CD4-positive, alpha-beta T cell (primary cell): Measurements from ENCODE around the gene CTNND1. TPM values are rescaled to one million over a fixed set of nuclear protein-coding genes. Genes with fewer than 3 reads are reported as not detected.

Source experiments
- ATAC-seq: fragments of 200-7000 bp; cut with Tn5 transposase; one replicate; pipeline ENCODE4 v1.10.0; 2022; ENCODE audit warnings: mild to moderate bottlenecking; ENCODE audit not compliant: poor library complexity
- CTCF ChIA-PET: fragments of 350-600 bp; sonication (Branson Sonifier 250); formaldehyde crosslinking; loops from one replicate; lab custom pipeline; 2021; ENCODE audit warnings: antibody characterized with exemption, inconsistent platforms; lab: Charles Lee
- POLR2A ChIA-PET: fragments of 350-600 bp; sonication (Branson Sonifier 250); formaldehyde crosslinking; loops from one replicate; lab custom pipeline; 2021; ENCODE audit warnings: antibody characterized with exemption, inconsistent platforms; lab: Charles Lee
- DNase-seq, 14 experiments: peaks; one replicate each; pipeline ENCODE4 v3.0.0-alpha.2; 2013 to 2020; ENCODE audit warnings: mixed read lengths in 2 of 14
- H3K27ac ChIP-seq, 2 donors: one replicate each; pipeline versions ENCODE4 v1.5.1 to v1.7.0; 2013; ENCODE audit warnings: low read length in 2 of 2, low read depth in 1 of 2, mild to moderate bottlenecking in 1 of 2
- H3K27me3 ChIP-seq, 2 experiments: 1 replicate in 1 of 2; 2 replicates in 1 of 2; pipeline versions ENCODE4 v1.6.1 to v1.7.0; 2013; ENCODE audit warnings: low read length in 2 of 2, control low read depth in 1 of 2, mild to moderate bottlenecking in 1 of 2, moderate library complexity in 1 of 2; ENCODE audit not compliant: insufficient read depth in 2 of 2, control insufficient read depth in 1 of 2
- H3K36me3 ChIP-seq: one replicate; pipeline ENCODE4 v1.6.1; 2013; ENCODE audit warnings: low read length, control low read depth; ENCODE audit not compliant: insufficient read depth
- H3K4me1 ChIP-seq: one replicate; pipeline ENCODE4 v1.6.1; 2013; ENCODE audit warnings: low read length, control low read depth; ENCODE audit not compliant: insufficient read depth
- H3K4me3 ChIP-seq: one replicate; pipeline ENCODE4 v1.5.1; 2013; ENCODE audit warnings: mild to moderate bottlenecking, low read length, moderate library complexity
- H3K9me3 ChIP-seq, 2 experiments: 1 replicate in 1 of 2; 2 replicates in 1 of 2; pipeline versions ENCODE4 v1.6.1 to v1.7.0; 2013; ENCODE audit warnings: low read length in 2 of 2, mild to moderate bottlenecking in 2 of 2, control low read depth in 1 of 2, moderate library complexity in 1 of 2; ENCODE audit not compliant: control insufficient read depth in 1 of 2, insufficient read depth in 1 of 2
- H3K27ac Mint-ChIP-seq: one replicate; pipeline ENCODE4 v1.8.0; 2020; ENCODE audit warnings: mixed read lengths
- H3K27me3 Mint-ChIP-seq: one replicate; pipeline ENCODE4 v1.8.0; 2021; ENCODE audit warnings: mixed read lengths
- H3K36me3 Mint-ChIP-seq: one replicate; pipeline ENCODE4 v1.8.0; 2021; ENCODE audit warnings: low read depth, mixed read lengths
- H3K4me1 Mint-ChIP-seq: one replicate; pipeline ENCODE4 v1.8.0; 2021; ENCODE audit warnings: low read depth, mixed read lengths
- H3K4me3 Mint-ChIP-seq: one replicate; pipeline ENCODE4 v1.8.0; 2020; ENCODE audit warnings: mild to moderate bottlenecking, mixed read lengths
- H3K9me3 Mint-ChIP-seq: one replicate; pipeline ENCODE4 v1.8.0; 2020; ENCODE audit warnings: mixed read lengths
- CTCF ChIP-seq: fragments of 200-600 bp; IDR thresholded peaks from one replicate; pipeline ENCODE4 v1.8.0; 2022; ENCODE audit warnings: antibody characterized with exemption, mild to moderate bottlenecking
- intact Hi-C, 2 experiments: fragments of 100-400 bp; cut with DNase I in 1 of 2; cut with micrococcal nuclease in 1 of 2; formaldehyde crosslinking; loops; one replicate each; pipeline versions ENCODE4 v1.15.1 to v1.9.0; 2023 to 2025; cut with DNase I, micrococcal nuclease
- total RNA-seq, 174 experiments: library from RNA in 2 of 174; stranded (reverse) in 2 of 174; gene quantifications; one replicate each; pipeline ENCODE4 v1.2.3 and lab custom pipeline; 2021 to 2026

Gene CTNND1
- total RNA-seq, 2 experiments from 2014 or later, result 12.4 to 12.5 TPM

- Mint-ChIP-seq H3K4me1 (peaks cover 44% of the 10 kb centered on the region), H3K27me3 (no peaks in the 10 kb centered on the region), H3K4me3 (peak overlapping the region; percentile 46), H3K9me3 (no peaks in the 10 kb centered on the region), H3K36me3 (peaks cover 69% of the 10 kb centered on the region), H3K27ac (peak overlapping the region; percentile 80)
- no peak for DNase-seq
- Histone ChIP-seq H3K4me1 (peaks cover 31% of the 10 kb centered on the region), H3K9me3 (no peaks in the 10 kb centered on the region), H3K27ac (no peak overlapping the region), H3K27me3 (no peaks in the 10 kb centered on the region), H3K4me3 (no peak overlapping the region), H3K36me3 (peaks cover 43% of the 10 kb centered on the region)
- no peak for ATAC-seq
- POLR2A ChIA-PET, result interaction anchor here (1.3 to 2.0 kb wide), 3 partner anchors 19 to 410 kb away, joined by 3 to 6 read pairs (median 4); partner anchors contain the start of genes MED19, SSRP1 and TMX2
- CTCF ChIA-PET, result interaction anchor here (8.5 kb wide), 1 partner anchor 55 kb away, joined by 45 read pairs; no protein-coding TSS in a partner anchor
- TF ChIP-seq CTCF, result no peak
- intact Hi-C loops, result loop anchor here in 1 of 2 experiments (10.0 kb wide), 1 partner anchor 420 kb away; the partner anchor contains the start of gene TNKS1BP1
Measured at GRCh38 chr11:57745206-57745605, 16.4 kb upstream of the CTNND1 start.

- TF ChIP-seq CTCF, result no peak
- ATAC-seq (no peak), DNase-seq (no peak)
- Histone ChIP-seq H3K9me3 (no peaks in the 10 kb centered on the region), H3K36me3 (peaks cover 43% of the 10 kb centered on the region), H3K4me3 (no peak overlapping the region), H3K4me1 (peaks cover 22% of the 10 kb centered on the region), H3K27ac (no peak overlapping the region), H3K27me3 (no peaks in the 10 kb centered on the region)
- Mint-ChIP-seq H3K4me1 (peaks cover 36% of the 10 kb centered on the region), H3K27me3 (no peaks in the 10 kb centered on the region), H3K36me3 (peaks cover 62% of the 10 kb centered on the region), H3K4me3 (peak overlapping the region; percentile 25), H3K9me3 (no peaks in the 10 kb centered on the region), H3K27ac (peak overlapping the region; percentile 80)
- ChIA-PET POLR2A (interaction anchor here (1.1 kb wide), 1 partner anchor 54 kb away, joined by 4 read pairs; no protein-coding TSS in a partner anchor), CTCF (interaction anchor here (0.7 to 8.5 kb wide), 2 partner anchors 54 to 899 kb away, joined by 3 to 45 read pairs; no protein-coding TSS in a partner anchor)
- intact Hi-C loops, result loop anchor here in 1 of 2 experiments (10.0 kb wide), 1 partner anchor 422 kb away; the partner anchor contains the start of gene TNKS1BP1
Measured at GRCh38 chr11:57746920-57747319, 14.7 kb upstream of the CTNND1 start.

GRCh38 chr11:57751176-57751575, 10.4 kb upstream of the CTNND1 start:
- Histone ChIP-seq H3K27ac (no peak overlapping the region), H3K36me3 (peaks cover 6% of the 10 kb centered on the region), H3K27me3 (no peaks in the 10 kb centered on the region), H3K4me1 (peaks cover 3% of the 10 kb centered on the region), H3K9me3 (peaks cover 0 to 6% of the 10 kb centered on the region in 2 experiments), H3K4me3 (no peak overlapping the region)
- Mint-ChIP-seq H3K4me3 (no peak overlapping the region), H3K27me3 (no peaks in the 10 kb centered on the region), H3K27ac (peak overlapping the region; percentile 57), H3K36me3 (peaks cover 24% of the 10 kb centered on the region), H3K4me1 (peaks cover 12% of the 10 kb centered on the region), H3K9me3 (no peaks in the 10 kb centered on the region)
- ATAC-seq, result no peak
- no peak for TF ChIP-seq CTCF
- ChIA-PET CTCF (interaction anchor here (1.1 to 2.9 kb wide), 2 partner anchors 37 to 49 kb away, joined by 3 to 21 read pairs; no protein-coding TSS in a partner anchor), POLR2A (interaction anchor here (1.4 kb wide), 1 partner anchor 10 kb away, joined by 8 read pairs; the partner anchor contains the start of gene SELENOH)
- DNase-seq, result no peak
- intact Hi-C loops, result loop anchor here (1.0 to 2.0 kb wide), 2 partner anchors 49 to 50 kb away; no protein-coding TSS in a partner anchor
